MV-4-11 (cell line): ENCODE measurements around the gene HSD17B3.
"Not testable (repeated sequence)": the region's sequence is repeated elsewhere in the genome, so short reads cannot be mapped to it uniquely, and the experiment has no call there.

Experiments
- DNase-seq: peaks from one replicate; lab custom pipeline; 2025; lab: John Stamatoyannopoulos, UW

The HSD17B3 gene

GRCh38 chr9:96306958-96307357, 5.0 kb upstream of the HSD17B3 start:
- DNase-seq = not testable (repeated sequence)

- DNase-seq = no peak
These were observed 3.2 kb upstream of the HSD17B3 start for GRCh38 chr9:96305171-96305570.

GRCh38 chr9:96304230-96304629, 2.3 kb upstream of the HSD17B3 start:
- DNase-seq = no peak

GRCh38 chr9:96299823-96300222, 2.2 kb downstream of the HSD17B3 start:
- no peak for DNase-seq

GRCh38 chr9:96294159-96294545, 7.8 kb downstream of the HSD17B3 start:
- DNase-seq = no peak

GRCh38 chr9:96293498-96294158, 8.3 kb downstream of the HSD17B3 start:
- DNase-seq = no peak

- DNase-seq = no peak
These were observed 12.6 kb downstream of the HSD17B3 start for GRCh38 chr9:96289392-96289791.

- DNase-seq = no peak
These were observed 20.3 kb downstream of the HSD17B3 start for GRCh38 chr9:96281641-96282040.

GRCh38 chr9:96279932-96280331, 22.0 kb downstream of the HSD17B3 start:
- DNase-seq = no peak

GRCh38 chr9:96274939-96275338, 27.0 kb downstream of the HSD17B3 start:
- DNase-seq = no peak

GRCh38 chr9:96270236-96270744, 31.7 kb downstream of the HSD17B3 start:
- no peak for DNase-seq

GRCh38 chr9:96258967-96259366, 43.0 kb downstream of the HSD17B3 start:
- DNase-seq = no peak

- no peak for DNase-seq
These were observed 45.2 kb downstream of the HSD17B3 start for GRCh38 chr9:96256800-96257199.

- no peak for DNase-seq
These were observed 46.3 kb downstream of the HSD17B3 start for GRCh38 chr9:96255698-96256097.

GRCh38 chr9:96253059-96253696, 48.8 kb downstream of the HSD17B3 start:
- DNase-seq = peak; percentile 71

GRCh38 chr9:96251451-96251850, 50.5 kb downstream of the HSD17B3 start:
- DNase-seq = no peak

- DNase-seq = no peak
These were observed 52.2 kb downstream of the HSD17B3 start for GRCh38 chr9:96249746-96250145.

- no peak for DNase-seq
These were observed 55.7 kb downstream of the HSD17B3 start for GRCh38 chr9:96246267-96246671.

- DNase-seq = no peak
These were observed 56.6 kb downstream of the HSD17B3 start for GRCh38 chr9:96245399-96245798.

- no peak for DNase-seq
These were observed 58.2 kb downstream of the HSD17B3 start for GRCh38 chr9:96243778-96244177.

- DNase-seq = peak; percentile 37
These were observed 59.2 kb downstream of the HSD17B3 start for GRCh38 chr9:96242811-96243210.

GRCh38 chr9:96241391-96241809, 60.6 kb downstream of the HSD17B3 start:
- DNase-seq = peak; percentile 62

- DNase-seq = no peak
These were observed 65.0 kb downstream of the HSD17B3 start for GRCh38 chr9:96236854-96237550.
